Colonic mucosa (tissue), 4 donors: Measurements from ENCODE around the gene SRSF5. TPM values are rescaled to one million over a fixed set of nuclear protein-coding genes. Genes with fewer than 3 reads are reported as not detected.

Source experiments
- DNase-seq: peaks from one replicate; pipeline ENCODE4 v3.0.0-alpha.2; 2020
- H3K27ac ChIP-seq: fragments of 200-600 bp; one replicate; pipeline ENCODE4 v1.8.0; 2021
- H3K27me3 ChIP-seq: fragments of 200-600 bp; one replicate; pipeline ENCODE4 v1.8.0; 2021
- H3K36me3 ChIP-seq: fragments of 200-600 bp; one replicate; pipeline ENCODE4 v1.8.0; 2021
- H3K4me1 ChIP-seq: fragments of 200-600 bp; one replicate; pipeline ENCODE4 v1.8.0; 2021; ENCODE audit warnings: mild to moderate bottlenecking
- H3K4me3 ChIP-seq: fragments of 200-600 bp; one replicate; pipeline ENCODE4 v1.8.0; 2021
- H3K9ac ChIP-seq, 2 donors: one replicate each; pipeline ENCODE4 v1.7.0; 2013; ENCODE audit warnings: control low read depth in 2 of 2, low read depth in 2 of 2, low read length in 2 of 2
- H3K9me3 ChIP-seq: fragments of 200-600 bp; one replicate; pipeline ENCODE4 v1.8.0; 2021
- intact Hi-C: fragments of 100-400 bp; cut with DNase I; formaldehyde crosslinking; loops from one replicate; pipeline ENCODE4 v1.14.1; 2022
- total RNA-seq, 2 donors: library from RNA; stranded (reverse); fragmentation: NEBNext Ultra II Directional in 1 of 2; extraction: Animal tissue kit (Norgen Biotek cat#: 25700) in 1 of 2; gene quantifications; one replicate each; pipeline ENCODE4 v1.2.1, GENCODE V29; 2021
- TF ChIP-seq, protein P1 (sequence below): fragments of 200-600 bp; IDR thresholded peaks from one replicate; pipeline ENCODE4 v1.8.0; 2022; ENCODE audit warnings: antibody characterized with exemption, mild to moderate bottlenecking
- donor health status: healthy.
- donor health status: DM: no; HTN: no; CAD: no.
- donor health status: DM: no; HTN: no; CAD: no.

SRSF5 gene
- total RNA-seq, 2 donors from 2014 or later: 198 to 206 TPM

DNA sequence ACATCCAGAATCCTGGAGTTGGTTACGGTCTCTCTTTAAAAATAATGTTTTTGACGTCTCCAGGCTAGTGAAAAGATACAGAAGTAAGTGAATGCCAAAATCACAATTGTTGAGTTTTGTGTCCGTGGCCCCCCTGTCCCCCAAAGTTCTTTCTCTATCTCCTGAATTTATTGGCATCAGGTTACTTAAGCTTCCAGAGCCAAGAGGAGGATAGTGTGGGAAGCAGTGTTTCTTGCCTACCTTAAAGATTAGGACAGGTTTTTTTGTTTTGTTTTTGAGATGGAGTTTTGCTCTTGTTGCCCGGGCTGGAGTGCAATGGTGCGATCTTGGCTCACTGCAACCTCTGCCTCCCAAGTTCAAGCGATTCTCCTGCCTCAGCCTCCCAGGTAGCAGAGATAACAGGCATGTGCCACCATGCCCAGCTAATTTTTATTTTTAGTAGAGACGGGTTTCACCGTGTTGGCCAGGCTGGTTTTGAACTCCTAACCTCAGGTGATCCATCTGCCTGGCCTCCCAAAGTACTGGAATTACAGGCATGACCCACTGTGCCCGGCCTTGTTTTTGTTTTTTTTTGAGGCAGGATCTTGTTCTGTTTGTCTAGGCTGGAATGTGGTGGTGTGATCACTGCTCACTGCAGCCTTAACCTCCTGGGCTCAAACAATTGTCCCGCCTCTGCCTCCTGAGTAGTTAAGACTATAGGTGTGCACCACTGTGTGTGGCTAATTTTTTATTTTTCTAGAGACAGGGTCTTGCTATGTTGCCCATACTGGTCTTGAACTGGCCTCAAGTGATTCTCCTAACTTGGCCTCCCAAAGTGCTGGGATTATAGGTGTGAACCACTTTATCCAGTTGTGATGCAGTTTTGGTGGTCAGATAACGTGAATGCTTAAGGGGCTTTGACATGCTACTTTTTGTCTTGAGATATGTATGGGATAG is 5.4 kb downstream of the SRSF5 start:
- no peaks in the 10 kb centered on the region for H3K27me3 ChIP-seq
- TF ChIP-seq, protein P1, sequence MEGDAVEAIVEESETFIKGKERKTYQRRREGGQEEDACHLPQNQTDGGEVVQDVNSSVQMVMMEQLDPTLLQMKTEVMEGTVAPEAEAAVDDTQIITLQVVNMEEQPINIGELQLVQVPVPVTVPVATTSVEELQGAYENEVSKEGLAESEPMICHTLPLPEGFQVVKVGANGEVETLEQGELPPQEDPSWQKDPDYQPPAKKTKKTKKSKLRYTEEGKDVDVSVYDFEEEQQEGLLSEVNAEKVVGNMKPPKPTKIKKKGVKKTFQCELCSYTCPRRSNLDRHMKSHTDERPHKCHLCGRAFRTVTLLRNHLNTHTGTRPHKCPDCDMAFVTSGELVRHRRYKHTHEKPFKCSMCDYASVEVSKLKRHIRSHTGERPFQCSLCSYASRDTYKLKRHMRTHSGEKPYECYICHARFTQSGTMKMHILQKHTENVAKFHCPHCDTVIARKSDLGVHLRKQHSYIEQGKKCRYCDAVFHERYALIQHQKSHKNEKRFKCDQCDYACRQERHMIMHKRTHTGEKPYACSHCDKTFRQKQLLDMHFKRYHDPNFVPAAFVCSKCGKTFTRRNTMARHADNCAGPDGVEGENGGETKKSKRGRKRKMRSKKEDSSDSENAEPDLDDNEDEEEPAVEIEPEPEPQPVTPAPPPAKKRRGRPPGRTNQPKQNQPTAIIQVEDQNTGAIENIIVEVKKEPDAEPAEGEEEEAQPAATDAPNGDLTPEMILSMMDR: no peak
- no peak overlapping the region for H3K27ac ChIP-seq
- intact Hi-C loops: no loop called here
- H3K4me1 ChIP-seq: peaks cover 7% of the 10 kb centered on the region
- peaks cover 28% of the 10 kb centered on the region for H3K36me3 ChIP-seq
- no peak for DNase-seq
- no peak overlapping the region for H3K4me3 ChIP-seq
- no peaks in the 10 kb centered on the region for H3K9me3 ChIP-seq
- H3K9ac ChIP-seq: no peak overlapping the region

DNA sequence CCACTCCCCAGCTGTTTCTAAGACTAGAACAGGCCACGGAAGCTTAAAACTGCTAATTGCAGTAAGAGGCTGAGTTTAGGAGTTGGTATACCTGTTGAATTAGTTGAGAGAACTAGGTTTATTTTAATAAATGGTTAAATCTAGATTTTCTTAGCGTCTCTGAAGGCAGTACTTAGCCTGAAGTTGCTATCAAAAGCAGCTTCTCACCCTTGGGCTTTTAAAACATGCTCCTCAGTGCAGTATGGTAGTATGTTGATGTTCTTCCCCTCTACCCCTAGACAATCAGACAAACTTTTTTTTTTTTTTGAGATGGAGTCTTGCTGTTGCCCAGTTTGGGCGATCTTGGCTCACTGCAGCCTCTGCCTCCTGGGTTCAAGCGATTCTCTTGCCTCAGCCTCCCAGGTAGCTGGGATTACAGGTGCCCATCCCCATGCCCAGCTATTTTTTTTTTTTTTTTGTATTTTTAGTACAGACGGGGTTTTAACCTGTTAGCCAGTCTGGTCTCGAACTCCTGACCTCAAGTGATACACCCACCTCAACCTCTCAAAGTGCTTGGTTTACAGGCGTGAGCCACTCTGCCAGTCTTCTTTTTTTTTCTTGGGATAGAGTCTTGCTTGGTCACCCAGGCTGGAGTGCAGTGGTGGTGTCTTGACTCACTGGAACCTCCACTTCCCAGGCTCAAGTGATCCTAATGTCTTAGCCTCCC is 6.8 kb downstream of the SRSF5 start:
- H3K4me1 ChIP-seq: peaks cover 7% of the 10 kb centered on the region
- peaks cover 28% of the 10 kb centered on the region for H3K36me3 ChIP-seq
- H3K27me3 ChIP-seq: no peaks in the 10 kb centered on the region
- no peak for DNase-seq
- H3K27ac ChIP-seq: no peak overlapping the region
- H3K9me3 ChIP-seq: no peaks in the 10 kb centered on the region
- H3K4me3 ChIP-seq: no peak overlapping the region
- intact Hi-C loops: no loop called here
- TF ChIP-seq, protein P1: no peak
- no peak overlapping the region for H3K9ac ChIP-seq

DNA sequence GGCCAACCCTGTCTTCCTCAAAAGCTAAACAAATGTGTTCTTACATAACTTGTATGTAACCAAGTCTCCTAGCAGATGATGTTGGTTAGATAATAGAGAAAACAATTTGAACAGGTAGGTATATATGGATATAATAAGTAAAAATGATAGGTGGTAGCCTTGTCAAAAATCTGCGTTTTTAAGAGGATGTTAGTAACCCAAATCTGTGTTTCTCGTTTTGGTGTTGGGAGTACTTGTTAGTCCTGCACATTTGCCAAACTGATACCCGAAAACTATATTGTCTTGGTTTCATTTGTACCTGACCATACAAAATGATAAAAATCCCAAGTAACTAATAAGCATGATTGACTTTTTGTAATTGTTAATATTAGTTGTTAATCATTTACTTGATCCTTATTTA is 8.1 kb downstream of the SRSF5 start:
- DNase-seq: no peak

DNA sequence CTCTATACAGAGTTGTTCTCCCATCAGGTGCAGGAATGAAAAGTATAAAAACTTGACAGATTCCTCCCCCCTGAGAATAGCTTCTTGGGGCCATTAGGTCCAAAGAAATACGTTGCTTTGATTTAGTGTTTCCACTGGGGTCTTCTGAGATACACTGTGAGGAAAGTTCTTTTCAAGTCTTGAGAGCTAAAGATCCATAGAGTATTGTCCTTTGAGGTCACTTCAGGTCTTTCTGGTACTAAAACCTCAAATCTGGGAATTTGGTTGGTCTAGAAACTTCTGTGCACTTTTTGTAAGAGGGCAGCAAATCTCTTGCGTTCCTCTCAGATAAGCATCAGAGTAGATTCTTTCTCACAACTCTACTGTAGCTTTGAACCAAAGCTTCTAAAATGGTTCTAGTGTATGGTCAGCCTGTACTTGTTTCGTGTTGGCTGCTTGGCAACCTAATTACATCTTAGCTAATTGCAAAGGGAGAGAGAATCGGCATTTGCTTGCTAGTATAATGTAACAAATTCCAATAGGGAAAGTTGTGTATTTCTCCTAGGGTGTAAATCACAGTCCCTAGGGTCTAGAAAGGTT is 10.0 kb downstream of the SRSF5 start:
- H3K4me1 ChIP-seq: no peaks in the 10 kb centered on the region
- H3K27me3 ChIP-seq: no peaks in the 10 kb centered on the region
- intact Hi-C loops: no loop called here
- H3K4me3 ChIP-seq: no peak overlapping the region
- no peak overlapping the region for H3K9ac ChIP-seq
- TF ChIP-seq, protein P1: no peak
- H3K36me3 ChIP-seq: peaks cover 8% of the 10 kb centered on the region
- H3K27ac ChIP-seq: no peak overlapping the region
- H3K9me3 ChIP-seq: no peaks in the 10 kb centered on the region
- no peak for DNase-seq

More for the DNA sequence above, 8.1 kb downstream of the SRSF5 start:
- Histone ChIP-seq H3K9me3 (no peaks in the 10 kb centered on the region), H3K27me3 (no peaks in the 10 kb centered on the region), H3K4me3 (no peak overlapping the region), H3K36me3 (peaks cover 18% of the 10 kb centered on the region), H3K4me1 (no peaks in the 10 kb centered on the region), H3K27ac (no peak overlapping the region), H3K9ac (no peak overlapping the region)
- intact Hi-C loops: no loop called here
- TF ChIP-seq, protein P1: no peak

DNA sequence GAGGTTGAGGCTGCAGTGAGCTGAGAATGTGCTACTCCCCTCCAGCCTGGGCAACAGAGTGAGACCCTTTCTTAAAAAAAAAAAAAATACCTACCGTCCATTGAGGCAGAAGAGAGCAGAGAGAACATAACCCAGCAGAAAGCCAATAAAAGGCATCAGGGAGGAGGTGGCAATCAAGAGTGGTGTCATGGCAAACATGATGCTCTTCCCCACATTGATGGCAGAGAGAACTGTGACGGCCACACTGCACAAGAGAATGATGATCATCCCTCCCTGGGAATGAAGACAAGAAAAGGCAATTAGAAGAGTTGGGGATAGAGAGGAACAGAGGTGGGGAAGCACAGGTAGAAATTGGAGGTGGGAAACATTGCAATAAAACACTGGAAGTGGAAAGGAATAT is 12.1 kb downstream of the SRSF5 start:
- TF ChIP-seq, protein P1: no peak
- H3K9me3 ChIP-seq: no peaks in the 10 kb centered on the region
- no peak overlapping the region for H3K27ac ChIP-seq
- H3K9ac ChIP-seq: no peak overlapping the region
- no peaks in the 10 kb centered on the region for H3K27me3 ChIP-seq
- H3K4me3 ChIP-seq: no peak overlapping the region
- DNase-seq: no peak
- no peaks in the 10 kb centered on the region for H3K4me1 ChIP-seq
- intact Hi-C loops: no loop called here
- H3K36me3 ChIP-seq: peaks cover 8% of the 10 kb centered on the region
